HUES6 (cell line): Measurements from ENCODE around the gene PLA2G4B.

Experiments
- H3K27ac ChIP-seq: 2 replicates; pipeline ENCODE4 v1.7.0; 2013; ENCODE audit warnings: low read depth, mild to moderate bottlenecking, low read length, inconsistent platforms
- H3K27me3 ChIP-seq: 2 replicates; pipeline ENCODE4 v1.6.1; 2013; ENCODE audit warnings: low read length; ENCODE audit not compliant: control insufficient read depth, insufficient read depth
- H3K36me3 ChIP-seq: 2 replicates; pipeline ENCODE4 v1.6.1; 2013; ENCODE audit warnings: low read length; ENCODE audit not compliant: control insufficient read depth, insufficient read depth
- H3K4me1 ChIP-seq: 2 replicates; pipeline ENCODE4 v1.6.1; 2013; ENCODE audit warnings: low read length; ENCODE audit not compliant: control insufficient read depth, insufficient read depth
- H3K4me3 ChIP-seq: 2 replicates; pipeline ENCODE4 v1.5.1; 2013; ENCODE audit warnings: low read depth, low read length
- H3K9ac ChIP-seq: one replicate; pipeline ENCODE4 v1.6.1; 2013; ENCODE audit warnings: mild to moderate bottlenecking, low read length
- H3K9me3 ChIP-seq: 2 replicates; pipeline ENCODE4 v1.6.1; 2013; ENCODE audit warnings: low read depth, low read length; ENCODE audit not compliant: control insufficient read depth, insufficient read depth

PLA2G4B gene

GRCh38 chr15:41840673-41841072 is 2.0 kb downstream of the PLA2G4B start:
- Histone ChIP-seq H3K9ac (no peak overlapping the region), H3K4me1 (no peaks in the 10 kb centered on the region), H3K9me3 (no peaks in the 10 kb centered on the region), H3K27ac (no peak overlapping the region), H3K27me3 (no peaks in the 10 kb centered on the region), H3K36me3 (peaks cover 16% of the 10 kb centered on the region), H3K4me3 (no peak overlapping the region)

- H3K9me3 ChIP-seq = no peaks in the 10 kb centered on the region
- no peaks in the 10 kb centered on the region for H3K27me3 ChIP-seq
- no peak overlapping the region for H3K4me3 ChIP-seq
- H3K4me1 ChIP-seq = no peaks in the 10 kb centered on the region
- no peak overlapping the region for H3K9ac ChIP-seq
- no peak overlapping the region for H3K27ac ChIP-seq
- peaks cover 19% of the 10 kb centered on the region for H3K36me3 ChIP-seq
These were observed 2.5 kb downstream of the PLA2G4B start for GRCh38 chr15:41841131-41841530.

DNA sequence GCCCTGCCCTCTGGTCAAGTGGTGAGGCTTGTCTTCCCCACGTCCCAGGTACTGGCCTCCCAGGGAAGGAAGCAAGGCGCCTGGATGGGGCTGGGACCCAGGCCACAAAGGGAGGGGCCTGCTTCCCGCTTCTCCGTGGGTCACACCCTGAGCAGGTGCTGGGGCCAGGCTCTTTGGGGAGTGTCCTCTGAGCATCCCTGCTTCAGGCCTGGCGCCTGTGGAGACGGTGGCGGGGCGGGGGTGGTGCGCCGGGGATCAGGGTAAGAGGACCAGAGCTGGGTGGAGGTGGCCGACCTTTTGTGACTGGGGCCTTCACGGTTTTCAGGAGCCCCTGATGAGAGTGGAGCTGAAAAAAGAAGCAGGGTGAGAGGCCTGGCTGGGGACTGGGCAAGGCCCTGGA is 3.6 kb downstream of the PLA2G4B start:
- Histone ChIP-seq H3K36me3 (peaks cover 29% of the 10 kb centered on the region), H3K9ac (no peak overlapping the region), H3K27me3 (no peaks in the 10 kb centered on the region), H3K4me1 (no peaks in the 10 kb centered on the region), H3K4me3 (no peak overlapping the region), H3K9me3 (no peaks in the 10 kb centered on the region), H3K27ac (no peak overlapping the region)

DNA sequence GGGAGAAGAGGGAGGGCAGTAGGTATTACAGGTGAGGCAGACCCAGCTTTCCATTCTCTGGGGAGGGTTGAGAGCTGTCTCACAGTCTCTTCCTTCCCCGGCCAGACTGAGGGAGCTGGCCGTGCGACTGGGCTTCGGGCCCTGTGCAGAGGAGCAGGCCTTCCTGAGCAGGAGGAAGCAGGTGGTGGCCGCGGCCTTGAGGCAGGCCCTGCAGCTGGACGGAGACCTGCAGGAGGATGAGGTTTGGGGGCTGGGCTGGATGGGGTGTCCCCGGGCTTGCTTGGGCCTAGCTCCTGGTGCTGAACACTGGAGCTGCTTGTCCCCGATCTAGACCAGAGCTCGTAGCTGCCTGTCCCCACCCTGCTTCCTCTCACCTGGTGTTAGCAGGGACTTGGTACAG is 4.9 kb downstream of the PLA2G4B start:
- Histone ChIP-seq H3K27me3 (no peaks in the 10 kb centered on the region), H3K4me1 (no peaks in the 10 kb centered on the region), H3K4me3 (no peak overlapping the region), H3K9ac (no peak overlapping the region), H3K27ac (no peak overlapping the region), H3K36me3 (peaks cover 41% of the 10 kb centered on the region), H3K9me3 (no peaks in the 10 kb centered on the region)

GRCh38 chr15:41844814-41845213 is 6.2 kb downstream of the PLA2G4B start:
- Histone ChIP-seq H3K9me3 (no peaks in the 10 kb centered on the region), H3K4me1 (no peaks in the 10 kb centered on the region), H3K4me3 (no peak overlapping the region), H3K9ac (no peak overlapping the region), H3K36me3 (peaks cover 49% of the 10 kb centered on the region), H3K27ac (no peak overlapping the region), H3K27me3 (no peaks in the 10 kb centered on the region)

- no peak overlapping the region for H3K27ac ChIP-seq
- H3K27me3 ChIP-seq = no peaks in the 10 kb centered on the region
- no peak overlapping the region for H3K4me3 ChIP-seq
- H3K9me3 ChIP-seq = no peaks in the 10 kb centered on the region
- H3K36me3 ChIP-seq = peaks cover 46% of the 10 kb centered on the region
- H3K9ac ChIP-seq = no peak overlapping the region
- peaks cover 2% of the 10 kb centered on the region; the same call in 1 of the 2 replicates for H3K4me1 ChIP-seq
These were observed 8.6 kb downstream of the PLA2G4B start for GRCh38 chr15:41847206-41847605.

GRCh38 chr15:41847981-41848380 is 9.3 kb downstream of the PLA2G4B start:
- Histone ChIP-seq H3K9me3 (no peaks in the 10 kb centered on the region), H3K27me3 (no peaks in the 10 kb centered on the region), H3K36me3 (peaks cover 46% of the 10 kb centered on the region), H3K4me1 (peaks cover 10% of the 10 kb centered on the region; the same call in 1 of the 2 replicates), H3K4me3 (no peak overlapping the region), H3K9ac (no peak overlapping the region), H3K27ac (no peak overlapping the region)

- no peaks in the 10 kb centered on the region for H3K9me3 ChIP-seq
- peaks cover 44% of the 10 kb centered on the region for H3K36me3 ChIP-seq
- no peaks in the 10 kb centered on the region for H3K27me3 ChIP-seq
- H3K4me3 ChIP-seq = no peak overlapping the region
- H3K27ac ChIP-seq = no peak overlapping the region
- H3K9ac ChIP-seq = no peak overlapping the region
- peaks cover 16% of the 10 kb centered on the region; the same call in 1 of the 2 replicates for H3K4me1 ChIP-seq
These were observed 10.0 kb downstream of the PLA2G4B start for GRCh38 chr15:41848631-41849030.

DNA sequence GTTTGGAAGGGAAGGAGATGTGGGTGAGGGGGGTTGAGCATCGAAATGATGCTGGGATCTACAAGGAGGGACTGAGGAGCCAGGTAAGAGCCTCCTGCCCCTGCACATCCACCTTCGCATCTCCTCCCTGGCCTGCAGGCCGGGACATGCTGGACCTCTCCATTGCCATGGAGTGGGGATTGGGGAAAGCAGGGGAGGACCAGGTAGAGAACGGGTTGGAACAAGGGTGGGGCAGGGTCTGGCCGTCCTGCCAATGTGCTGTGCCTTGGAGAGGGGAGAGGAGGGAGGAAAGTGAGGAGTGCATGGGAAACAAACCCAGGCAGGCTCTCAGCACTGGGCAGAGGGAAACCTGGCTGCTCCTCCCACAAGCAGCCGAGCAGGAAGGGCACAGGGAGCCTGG is 10.6 kb downstream of the PLA2G4B start:
- H3K9me3 ChIP-seq = no peaks in the 10 kb centered on the region
- peaks cover 41% of the 10 kb centered on the region for H3K36me3 ChIP-seq
- no peak overlapping the region for H3K9ac ChIP-seq
- H3K4me3 ChIP-seq = no peak overlapping the region
- H3K27me3 ChIP-seq = no peaks in the 10 kb centered on the region
- H3K27ac ChIP-seq = no peak overlapping the region
- peaks cover 19% of the 10 kb centered on the region; the same call in 1 of the 2 replicates for H3K4me1 ChIP-seq

DNA sequence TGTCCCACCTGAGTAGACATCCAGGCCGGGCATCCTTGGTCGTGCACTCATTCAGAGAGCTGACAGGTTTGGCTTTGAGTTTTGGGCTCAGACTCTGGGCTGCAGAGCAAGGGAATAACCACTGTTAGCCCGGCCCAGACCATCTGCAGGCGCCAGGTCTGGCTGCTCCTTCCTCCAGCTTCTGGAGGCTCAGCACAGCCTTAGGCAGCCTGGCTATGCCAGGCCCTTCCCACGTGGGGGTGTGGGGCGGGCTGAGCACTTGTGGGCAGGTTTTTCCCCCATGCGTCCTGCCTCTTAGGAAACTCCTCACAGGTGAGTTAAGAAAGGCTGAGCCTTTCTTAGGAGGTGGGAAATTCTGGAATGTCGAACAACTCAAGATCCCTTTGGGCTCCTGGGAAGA is 11.2 kb downstream of the PLA2G4B start:
- Histone ChIP-seq H3K4me3 (no peak overlapping the region), H3K9me3 (no peaks in the 10 kb centered on the region), H3K27me3 (no peaks in the 10 kb centered on the region), H3K9ac (no peak overlapping the region), H3K27ac (no peak overlapping the region), H3K36me3 (peaks cover 37% of the 10 kb centered on the region), H3K4me1 (peaks cover 19% of the 10 kb centered on the region; the same call in 1 of the 2 replicates)

GRCh38 chr15:41850482-41851166 is 12.0 kb downstream of the PLA2G4B start:
- H3K27me3 ChIP-seq = no peaks in the 10 kb centered on the region
- H3K9me3 ChIP-seq = no peaks in the 10 kb centered on the region
- H3K4me3 ChIP-seq = no peak overlapping the region
- no peak overlapping the region for H3K9ac ChIP-seq
- H3K36me3 ChIP-seq = peaks cover 36% of the 10 kb centered on the region
- no peak overlapping the region for H3K27ac ChIP-seq
- peaks cover 27% of the 10 kb centered on the region; the same call in 1 of the 2 replicates for H3K4me1 ChIP-seq
